Measurements from ENCODE around the gene POLR2L.

Gene POLR2L

GRCh38 chr11:837189-837989 is 4.9 kb downstream of the POLR2L start:
- no peak for DNase-seq

GRCh38 chr11:836700-837099 is 5.6 kb downstream of the POLR2L start:
- DNase-seq, result no peak

- DNase-seq, result no peak
Measured at GRCh38 chr11:836274-836673, 6.1 kb downstream of the POLR2L start.

GRCh38 chr11:834371-835316 is 7.7 kb downstream of the POLR2L start:
- no peak for DNase-seq

GRCh38 chr11:833849-834311 is 8.4 kb downstream of the POLR2L start:
- no peak for DNase-seq

GRCh38 chr11:833114-833791 is 9.1 kb downstream of the POLR2L start:
- DNase-seq, result peak; percentile 58

GRCh38 chr11:832529-833113 is 9.7 kb downstream of the POLR2L start, which contains the start of gene CD151:
Gene CD151, plus strand, starts transcription at chr11:832952. Its CDS starts 3,118 bp downstream, at chr11:836070.
- peak; percentile 74 for DNase-seq

GRCh38 chr11:831961-832528 is 10.3 kb downstream of the POLR2L start:
- DNase-seq, result no peak

DNA sequence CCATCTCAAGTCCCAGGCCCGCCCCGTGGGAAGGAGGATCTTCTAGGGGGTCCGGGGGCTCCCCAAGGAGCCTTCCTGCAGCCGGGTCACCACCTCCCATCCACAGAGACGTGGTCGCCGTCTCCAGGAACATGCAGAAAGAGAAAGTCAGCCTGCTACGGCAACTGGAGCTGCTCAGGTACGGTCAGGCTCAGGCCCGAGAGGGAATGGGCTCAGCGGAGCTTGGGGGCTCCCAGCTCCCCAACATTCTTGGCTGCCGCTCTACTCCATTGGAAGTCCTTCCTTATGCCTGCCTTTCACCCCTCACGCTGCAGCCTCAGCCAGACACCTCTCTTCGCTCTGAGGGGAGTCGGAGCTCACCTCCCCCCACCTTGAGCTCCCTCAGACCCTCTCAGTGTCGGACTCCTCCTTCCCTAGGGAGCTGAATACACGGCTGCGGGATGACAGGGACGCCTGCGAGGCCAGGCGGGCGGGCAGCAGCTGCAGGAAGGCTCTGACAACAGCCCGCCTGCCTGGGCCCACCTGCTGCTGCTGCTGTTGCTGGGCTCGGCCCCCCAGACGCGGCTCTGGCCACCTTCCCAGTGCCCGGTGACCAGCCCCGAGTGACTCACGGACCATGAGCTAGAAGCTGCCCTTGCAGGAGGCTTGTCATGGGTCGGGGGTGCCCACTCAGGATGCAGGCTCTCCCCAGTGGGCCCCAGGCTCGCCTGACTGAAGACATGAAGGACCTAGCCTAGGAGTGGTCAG is 11.0 kb downstream of the POLR2L start:
- no peak for DNase-seq

DNA sequence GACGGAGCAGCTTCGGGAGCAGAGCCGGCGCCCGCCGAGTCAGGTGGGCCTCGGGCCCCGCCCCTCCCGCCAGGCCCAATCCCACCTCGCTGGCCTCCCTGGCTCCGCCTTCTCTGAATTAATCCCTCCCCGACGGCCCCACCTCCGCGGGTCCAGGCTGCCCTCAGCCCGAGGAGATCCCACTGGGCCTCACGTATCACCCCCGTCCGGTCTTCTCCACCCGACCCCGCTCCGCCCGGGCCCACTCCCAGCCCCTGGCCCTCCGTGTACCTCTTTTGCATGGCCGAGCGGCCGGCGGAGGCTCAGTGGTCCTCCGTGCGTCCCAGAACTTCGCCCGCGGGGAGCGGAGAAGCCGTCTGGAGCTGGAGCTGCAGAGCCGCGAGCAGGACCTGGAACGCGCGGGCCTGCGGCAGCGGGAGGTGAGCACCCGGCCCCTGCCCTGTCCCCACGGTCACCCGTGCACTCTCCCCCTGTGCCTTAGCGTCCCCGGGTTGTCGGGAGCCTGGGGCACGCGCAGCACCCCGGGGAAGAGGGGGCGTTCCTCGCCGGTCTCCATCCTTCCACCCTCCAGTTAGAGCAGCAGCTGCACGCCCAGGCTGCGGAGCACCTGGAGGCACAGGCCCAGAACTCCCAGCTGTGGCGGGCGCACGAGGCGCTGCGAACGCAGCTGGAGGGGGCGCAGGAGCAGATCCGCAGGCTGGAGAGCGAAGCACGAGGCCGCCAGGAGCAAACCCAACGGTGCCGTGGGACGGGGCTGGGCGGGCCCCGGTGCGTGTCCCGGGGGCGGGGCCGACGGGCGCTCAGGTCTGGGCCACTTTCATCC is 11.8 kb downstream of the POLR2L start:
- DNase-seq, result peak; percentile 76

- no peak for DNase-seq
Measured at GRCh38 chr11:829847-830294, 12.5 kb downstream of the POLR2L start.

DNA sequence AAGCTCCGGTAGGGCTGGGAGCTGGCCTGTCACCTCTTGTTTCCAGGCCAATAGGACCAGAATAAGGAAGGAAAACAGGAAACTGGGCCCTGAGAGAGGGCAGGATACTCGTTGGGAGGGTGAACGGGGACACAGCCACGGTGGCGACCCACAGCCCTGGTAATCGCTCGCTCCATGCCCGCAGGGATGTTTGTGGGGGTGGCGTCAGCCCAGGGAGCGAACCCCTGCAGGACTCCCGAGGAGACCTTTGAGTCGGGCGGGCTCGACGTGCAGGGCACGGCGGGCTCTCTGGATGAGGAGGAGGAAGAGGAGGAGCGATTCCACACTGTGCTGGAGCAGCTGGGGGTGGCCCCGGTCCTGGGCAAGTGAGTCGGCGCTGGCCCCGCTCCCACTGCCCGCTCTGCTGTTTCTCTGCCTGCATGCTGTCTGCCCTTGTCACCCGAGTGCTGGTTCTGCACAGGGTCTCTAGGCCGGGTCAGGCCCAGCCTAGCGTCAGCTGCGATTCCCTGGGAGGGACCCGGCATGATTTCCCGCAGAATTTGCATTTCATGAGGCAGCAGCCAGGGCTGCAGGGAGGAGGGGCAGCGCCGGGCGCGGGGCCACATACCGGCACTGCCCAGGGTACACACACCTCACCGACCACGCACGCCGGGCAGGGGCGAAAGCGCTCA is 13.0 kb downstream of the POLR2L start:
- no peak for DNase-seq

DNA sequence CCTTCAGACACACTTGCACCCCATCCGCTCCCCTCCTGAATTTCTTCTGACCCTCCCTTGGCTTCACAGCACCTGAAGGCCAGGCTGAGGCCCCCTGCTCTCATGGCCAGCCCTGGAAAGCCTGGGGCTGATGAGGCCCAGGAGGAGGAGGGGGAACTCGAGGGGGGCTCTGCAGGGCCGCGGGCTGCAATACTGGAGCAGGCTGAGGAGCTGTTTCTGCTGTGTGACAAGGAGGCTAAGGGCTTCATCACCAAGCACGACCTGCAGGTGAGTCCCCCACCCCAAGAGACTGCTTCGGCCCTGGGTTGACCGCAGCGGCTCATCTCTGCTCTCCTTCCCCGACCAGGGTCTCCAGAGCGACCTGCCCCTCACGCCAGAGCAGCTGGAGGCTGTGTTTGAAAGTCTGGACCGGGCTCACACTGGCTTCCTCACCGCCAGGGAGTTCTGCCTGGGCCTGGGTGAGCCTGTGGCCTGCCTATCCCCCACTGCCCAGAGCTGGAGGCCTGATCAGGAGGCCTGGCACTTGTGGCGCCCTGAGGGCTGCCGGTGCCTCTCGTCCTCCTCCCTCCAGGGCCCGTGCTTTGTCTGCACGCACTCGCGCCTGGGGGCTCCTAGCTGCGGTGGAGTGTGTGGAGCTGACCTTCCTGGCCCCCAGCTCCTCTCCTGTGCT is 13.7 kb downstream of the POLR2L start:
- DNase-seq, result no peak

GRCh38 chr11:827897-828192 is 14.5 kb downstream of the POLR2L start, which contains the start of gene CRACR2B:
Gene CRACR2B, plus strand, starts transcription at chr11:827919. Its CDS starts 689 bp downstream, at chr11:828608.
- DNase-seq, result no peak

GRCh38 chr11:827146-827896 is 15.0 kb downstream of the POLR2L start:
- DNase-seq, result no peak

DNA sequence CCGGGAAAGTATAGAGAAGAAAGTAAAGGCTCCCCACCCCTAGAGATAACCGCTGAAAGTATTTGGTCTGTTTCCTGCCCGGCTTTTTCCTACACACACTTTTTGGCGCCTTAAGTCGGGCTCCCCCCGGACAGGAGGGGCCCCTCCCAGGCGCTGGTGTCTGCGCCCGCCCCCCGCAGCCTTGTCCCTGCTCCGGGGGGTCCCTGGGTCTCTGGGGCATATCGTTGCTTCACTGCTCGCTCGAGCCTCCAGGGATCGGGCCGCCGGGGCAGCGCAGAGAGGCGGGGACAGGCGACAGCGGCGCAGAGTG is 15.5 kb downstream of the POLR2L start:
- no peak for DNase-seq

DNA sequence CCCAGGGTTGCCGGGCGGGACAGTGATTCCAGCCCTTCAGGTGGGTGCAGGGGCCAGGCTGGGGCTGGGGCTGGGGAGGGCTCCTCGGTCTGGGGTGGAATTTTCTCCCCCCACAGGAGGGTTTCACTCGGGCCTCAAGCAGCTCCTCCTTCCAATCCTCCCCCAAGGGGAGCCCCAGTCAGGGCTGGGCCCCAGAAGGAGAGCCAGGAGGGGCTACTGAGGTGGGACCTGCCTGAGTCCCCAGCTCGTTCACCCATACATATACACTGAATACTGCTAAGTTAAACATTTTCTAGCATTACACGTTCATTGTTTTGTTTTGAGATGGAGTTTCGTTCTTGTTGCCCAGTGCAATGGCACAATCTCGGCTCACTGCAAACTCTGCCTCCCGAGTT is 16.1 kb downstream of the POLR2L start:
- DNase-seq, result no peak

DNA sequence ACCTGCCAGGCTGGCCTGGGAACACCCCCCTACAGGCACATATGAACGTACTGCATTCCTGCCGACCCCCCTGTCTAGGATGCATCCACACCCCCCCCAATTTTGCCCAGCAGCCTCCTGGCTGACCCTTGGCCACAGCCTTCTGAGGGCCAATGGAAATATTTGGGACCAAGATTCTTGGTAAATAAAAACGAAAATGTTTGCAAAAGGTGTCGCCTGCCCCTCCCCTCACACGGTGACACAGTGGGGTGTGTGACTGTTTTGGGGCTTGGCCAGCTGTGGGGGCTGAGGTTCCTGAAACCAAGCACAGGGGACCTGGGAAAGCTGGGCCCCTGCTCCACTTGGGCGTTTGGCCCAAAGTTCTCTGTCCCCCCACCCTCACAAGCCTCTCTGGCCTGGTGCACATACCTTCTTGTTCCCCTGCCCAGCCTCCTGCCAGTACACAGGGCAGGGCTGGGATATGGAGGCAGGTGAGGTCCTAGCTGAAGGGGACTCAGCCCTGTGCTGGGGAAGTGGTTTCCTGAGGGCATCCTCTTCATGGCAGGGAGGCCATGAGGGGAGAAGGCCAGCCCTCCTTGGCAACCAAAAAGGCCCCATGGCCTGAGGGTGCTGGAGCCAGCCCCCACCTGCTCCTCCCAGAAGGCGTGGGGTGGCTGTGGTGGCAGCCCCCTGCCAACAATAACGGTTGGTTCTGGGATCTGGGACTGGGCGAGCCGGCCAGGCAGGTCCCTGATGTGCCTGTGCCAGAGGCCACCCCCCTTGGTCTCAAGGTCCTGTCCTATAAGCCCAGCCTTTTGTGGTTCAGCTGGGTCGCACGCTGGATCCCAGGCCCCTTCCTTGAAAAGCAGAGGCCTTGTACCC is 16.7 kb downstream of the POLR2L start:
- DNase-seq, result no peak

Data from stimulated activated CD4-positive, alpha-beta T cell treated with anti-CD3 and anti-CD28 coated beads, Interleukin-15, amount 100 ng/mL, for 24 hours (primary cell).